HG03565 (cell line): ENCODE measurements around the gene GSDME.
"Not testable (repeated sequence)": the region's sequence is repeated elsewhere in the genome, so short reads cannot be mapped to it uniquely, and the experiment has no call there.

Experiments
- ATAC-seq: cut with Tn5 transposase; IDR thresholded peaks from one replicate; pipeline ENCODE4 v1.9.1; 2021; ENCODE audit warnings: mild to moderate bottlenecking, moderate library complexity; ENCODE audit not compliant: unreplicated experiment

The GSDME gene

GRCh38 chr7:24757353-24758275 lies at the start of gene GSDME:
Gene GSDME (minus strand): TSS chr7:24757464. CDS start chr7:24749774, 7,690 bp downstream.
- ATAC-seq: no peak

GRCh38 chr7:24802300-24802699 lies 45.0 kb upstream of the GSDME start:
- no peak for ATAC-seq

- ATAC-seq: no peak
Observed at GRCh38 chr7:24801883-24802282, 44.6 kb upstream of the GSDME start.

GRCh38 chr7:24800667-24801066 lies 43.4 kb upstream of the GSDME start:
- no peak for ATAC-seq

GRCh38 chr7:24800073-24800472 lies 42.8 kb upstream of the GSDME start:
- no peak for ATAC-seq

GRCh38 chr7:24799506-24799905 lies 42.2 kb upstream of the GSDME start:
- no peak for ATAC-seq

- ATAC-seq: no peak
Observed at GRCh38 chr7:24798261-24798660, 41.0 kb upstream of the GSDME start.

GRCh38 chr7:24797270-24797669 lies 40.0 kb upstream of the GSDME start:
- ATAC-seq: no peak

GRCh38 chr7:24795407-24795767 lies 38.1 kb upstream of the GSDME start:
- no peak for ATAC-seq

- not testable (repeated sequence) for ATAC-seq
Observed at GRCh38 chr7:24794751-24795406, 37.6 kb upstream of the GSDME start.

GRCh38 chr7:24793982-24794648 lies 36.9 kb upstream of the GSDME start:
- no peak for ATAC-seq

- no peak for ATAC-seq
Observed at GRCh38 chr7:24788961-24789576, 31.8 kb upstream of the GSDME start.

- no peak for ATAC-seq
Observed at GRCh38 chr7:24788075-24788474, 30.8 kb upstream of the GSDME start.

GRCh38 chr7:24786941-24787340 lies 29.7 kb upstream of the GSDME start:
- ATAC-seq: no peak

GRCh38 chr7:24786306-24786705 lies 29.0 kb upstream of the GSDME start:
- ATAC-seq: no peak

- no peak for ATAC-seq
Observed at GRCh38 chr7:24784277-24784676, 27.0 kb upstream of the GSDME start.

GRCh38 chr7:24783698-24784097 lies 26.4 kb upstream of the GSDME start:
- no peak for ATAC-seq

- no peak for ATAC-seq
Observed at GRCh38 chr7:24781106-24781505, 23.8 kb upstream of the GSDME start.

GRCh38 chr7:24779283-24779655 lies 22.0 kb upstream of the GSDME start:
- ATAC-seq: no peak

- peak; percentile 56 for ATAC-seq
Observed at GRCh38 chr7:24778543-24779282, 21.4 kb upstream of the GSDME start.

GRCh38 chr7:24777806-24778205 lies 20.5 kb upstream of the GSDME start:
- ATAC-seq: no peak
